Renal pelvis (tissue), 4 donors: ENCODE data around the gene SUSD1. TPM values are rescaled to one million over a fixed set of nuclear protein-coding genes. Genes with fewer than 3 reads are reported as not detected.
"Not testable (repeated sequence)": the region's sequence is repeated elsewhere in the genome, so short reads cannot be mapped to it uniquely, and the experiment has no call there.

Experiments used
- DNase-seq: peaks from one replicate; pipeline ENCODE4 v3.0.0-alpha.2; 2013
- polyA plus RNA-seq, 3 donors: library from polyadenylated mRNA; unstranded; fragments of 120-200 nt; gene quantifications; one replicate each; pipeline ENCODE4 v1.2.1, GENCODE V29; 2013; ENCODE audit not compliant: insufficient read length in 3 of 3

Gene SUSD1
- polyA plus RNA-seq, 3 donors, result 31.7 to 41.4 (median 35.1) TPM

DNA sequence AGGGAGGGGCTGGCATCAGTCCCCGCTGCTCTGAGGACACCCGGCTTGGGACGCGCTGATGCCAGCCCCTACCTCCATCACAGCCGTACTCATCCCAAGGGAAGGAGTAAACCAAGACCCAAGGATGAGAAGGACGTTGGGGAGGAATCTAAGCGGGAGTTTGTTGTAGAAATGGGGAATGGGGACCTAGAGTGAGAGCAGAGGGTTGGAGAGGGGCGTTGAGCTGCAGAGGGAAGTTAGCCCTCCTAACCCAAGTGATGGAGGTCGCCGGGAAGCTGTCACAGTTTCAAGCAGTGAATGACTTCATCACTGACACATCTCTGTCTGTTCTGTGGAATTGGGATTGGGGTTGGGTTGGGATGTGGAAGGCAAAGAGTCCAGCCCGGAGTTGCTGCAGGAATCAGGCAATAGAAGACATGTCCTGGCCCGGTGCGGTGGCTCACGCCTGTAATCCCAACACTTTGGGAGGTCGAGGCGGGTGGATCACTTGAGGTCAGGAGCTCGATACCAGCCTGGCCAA, 759 bp upstream of the SUSD1 start:
- DNase-seq, result no peak

DNA sequence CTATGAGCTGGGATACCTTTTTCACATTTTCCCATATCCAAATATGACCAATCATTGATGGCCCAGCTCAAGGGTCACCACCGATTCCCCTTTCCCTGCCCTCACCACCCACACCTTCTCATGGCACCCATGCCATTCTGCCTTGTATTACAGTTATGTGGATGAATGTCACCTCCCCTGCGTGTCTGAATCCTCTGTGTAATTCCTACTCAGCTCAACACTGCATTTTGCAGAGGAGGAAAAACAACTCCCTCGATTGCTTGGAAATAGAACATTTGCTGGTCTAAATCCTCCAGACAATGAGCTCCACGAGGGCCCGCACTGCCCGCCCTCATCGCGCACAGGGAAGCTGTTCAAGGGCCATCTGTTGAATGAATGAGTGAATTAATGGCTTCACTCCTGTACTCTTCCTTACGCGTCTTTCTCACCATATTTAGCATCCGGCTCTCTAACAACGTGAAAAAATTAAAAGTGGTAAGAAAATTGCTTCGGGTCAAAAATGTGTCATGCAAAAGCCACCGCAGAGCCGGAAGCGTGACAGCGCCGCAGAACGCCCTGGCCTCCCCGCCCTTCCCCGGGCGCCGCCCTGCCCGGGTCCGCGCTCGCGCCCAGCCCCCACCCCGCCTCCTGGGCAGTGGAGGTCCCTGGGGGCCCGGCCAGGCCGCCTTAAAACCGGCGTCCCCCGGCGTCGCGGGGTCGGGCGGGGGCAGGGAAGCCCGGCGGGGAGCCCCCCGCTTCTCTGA, 704 bp downstream of the SUSD1 start:
- DNase-seq, result no peak

DNA sequence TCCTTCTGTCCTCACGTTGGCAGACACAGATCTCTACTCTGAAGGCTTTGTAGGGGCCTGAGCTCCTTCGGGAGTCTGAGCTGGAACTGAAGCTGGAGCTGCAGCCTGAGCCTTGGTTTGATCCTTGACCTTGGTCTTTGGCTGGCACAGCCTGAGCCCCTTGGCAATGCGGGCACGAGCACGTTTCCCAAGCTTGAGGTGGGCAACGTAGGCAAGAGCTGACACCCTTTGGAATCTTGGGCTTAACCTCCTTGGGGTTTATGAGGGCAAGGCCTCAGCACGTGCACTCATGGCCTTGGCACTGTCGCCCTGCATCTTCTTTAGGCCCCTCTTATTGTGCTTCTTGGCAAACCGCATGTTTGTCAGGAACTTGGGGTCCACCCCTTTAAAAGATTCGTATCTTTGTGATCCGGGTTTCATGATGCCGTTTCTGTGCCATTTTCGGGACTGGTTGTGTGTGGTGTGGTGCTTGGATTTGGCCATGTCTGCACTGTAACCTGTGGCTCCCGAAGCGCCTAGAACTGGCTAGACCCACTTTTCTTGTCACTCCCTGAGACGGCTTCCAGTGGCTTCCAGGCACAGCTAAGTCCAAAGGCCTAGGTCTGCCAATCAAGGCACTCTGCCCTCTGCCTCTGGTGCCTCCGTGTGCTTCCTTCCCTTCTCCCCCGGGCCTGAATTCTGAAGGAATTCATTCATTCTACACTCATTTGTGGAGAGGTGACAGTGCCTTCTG, 1.4 kb downstream of the SUSD1 start:
- DNase-seq, result no peak

DNA sequence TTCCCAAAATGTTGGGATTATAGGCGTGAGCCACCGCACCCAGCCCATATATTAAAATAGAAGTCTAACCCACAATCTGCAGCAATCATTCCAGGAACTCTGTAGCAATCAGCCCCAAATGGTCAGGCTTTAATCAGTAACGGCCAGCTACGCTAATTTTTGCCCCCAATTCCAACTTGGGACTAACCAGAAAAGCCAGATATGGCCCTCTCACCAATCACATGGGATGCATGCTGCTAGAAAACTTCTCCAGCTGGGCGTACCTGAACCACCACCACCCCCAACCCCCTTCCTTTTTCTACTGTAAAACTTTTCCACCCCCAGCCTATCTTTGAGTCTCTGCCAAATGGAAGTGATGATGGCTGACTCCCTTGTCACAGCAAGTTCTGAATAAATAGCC, 4.1 kb downstream of the SUSD1 start:
- DNase-seq, result no peak

DNA sequence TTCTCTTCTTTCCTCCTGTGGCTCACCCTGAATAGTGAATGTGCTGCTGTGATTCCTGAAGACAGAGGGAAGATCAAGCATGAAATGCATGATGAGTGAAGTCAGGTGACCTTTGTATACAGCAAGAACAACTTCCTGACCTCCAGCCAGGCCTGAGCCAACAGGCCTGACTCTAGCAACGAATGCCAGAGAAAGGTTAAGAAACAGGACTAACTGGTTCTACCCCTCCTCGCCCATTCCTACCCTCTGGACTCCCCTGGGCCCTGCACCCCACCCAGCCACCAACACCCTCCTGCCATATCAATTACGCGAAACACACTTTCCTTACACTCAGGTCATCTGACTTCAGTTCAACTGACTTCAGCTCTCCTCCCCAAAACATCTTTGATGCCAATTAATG, 4.9 kb downstream of the SUSD1 start:
- no peak for DNase-seq

DNA sequence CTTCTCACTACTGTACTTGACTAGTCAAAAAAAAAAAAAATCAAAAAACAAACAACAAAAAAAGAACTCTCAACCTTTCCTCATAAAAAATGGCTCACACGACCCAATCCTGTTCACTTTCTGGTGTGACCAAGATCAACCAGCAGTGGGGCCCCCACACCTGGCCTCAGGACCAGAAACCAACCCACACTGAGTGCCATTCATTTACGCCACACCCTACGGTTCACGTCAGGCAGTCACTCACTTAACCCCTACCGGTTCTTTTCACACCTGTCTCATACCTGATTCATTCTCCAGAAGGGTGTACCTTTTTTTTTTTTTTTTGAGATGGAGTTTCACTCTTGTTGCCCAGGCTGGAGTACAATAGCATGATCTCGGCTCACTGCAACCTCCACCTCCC, 5.7 kb downstream of the SUSD1 start:
- DNase-seq, result no peak

DNA sequence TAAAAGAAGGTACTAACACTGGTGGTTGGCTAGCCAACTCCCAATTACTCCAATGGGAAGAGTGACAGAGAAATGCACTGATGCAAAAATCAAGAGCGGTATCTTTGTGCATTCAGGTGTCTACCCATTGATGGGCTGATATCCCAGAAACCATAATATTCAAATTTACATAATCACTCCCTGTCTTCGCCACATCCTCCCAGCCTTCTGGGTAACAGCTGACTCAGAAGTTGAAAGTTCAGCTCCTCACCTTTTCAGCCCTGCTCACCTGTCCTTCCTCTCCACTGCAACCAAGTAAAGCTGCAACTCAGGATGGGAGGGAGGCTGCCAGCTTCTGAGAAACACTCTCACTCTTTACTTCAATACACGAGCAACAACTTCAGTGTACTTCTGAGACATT, 6.9 kb downstream of the SUSD1 start:
- DNase-seq, result no peak

DNA sequence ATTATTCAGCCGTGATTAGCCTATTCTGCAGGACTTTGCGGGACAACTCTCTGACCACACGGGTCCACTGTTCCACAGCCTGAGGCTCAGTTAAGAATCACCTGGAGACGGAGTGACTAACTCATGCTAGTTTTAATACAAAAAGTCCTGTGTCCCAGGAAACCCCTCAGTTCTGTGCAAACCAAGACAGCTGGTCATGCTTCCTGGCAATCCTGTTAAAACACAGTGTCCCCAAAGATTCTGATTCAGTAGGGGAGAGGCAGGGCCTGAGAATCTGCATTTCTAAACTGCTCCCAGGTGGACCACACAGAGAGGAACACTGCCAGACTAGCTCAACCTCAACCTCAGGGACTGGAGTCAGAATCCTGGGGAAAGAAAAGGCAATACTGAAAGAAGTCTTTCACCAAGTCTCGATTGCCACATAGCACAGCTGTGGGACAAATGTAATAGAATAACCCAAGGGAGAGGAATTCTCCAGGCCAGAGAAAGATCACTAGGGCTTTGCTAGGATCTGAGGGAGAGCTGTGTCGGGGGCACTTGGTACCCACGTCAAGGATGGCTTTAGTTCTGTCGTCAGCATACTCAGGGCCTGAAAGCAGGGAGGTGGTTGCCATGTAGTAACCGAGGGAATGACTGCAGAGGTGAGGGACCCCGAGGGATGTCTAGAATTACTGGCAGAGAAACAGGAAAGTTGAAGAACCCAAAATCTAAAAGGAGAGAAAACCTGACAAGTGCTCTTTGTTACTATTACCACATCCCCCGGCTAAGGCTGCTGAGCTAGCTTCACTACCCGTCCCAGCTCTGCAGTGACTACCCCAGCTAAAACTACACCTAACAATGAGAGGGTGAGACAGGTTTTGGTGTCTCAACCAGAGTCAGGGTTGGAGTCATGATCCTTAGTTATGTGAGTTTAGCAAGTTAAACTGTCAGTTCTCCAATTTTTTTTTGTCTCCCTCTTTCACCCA, 8.6 kb downstream of the SUSD1 start:
- DNase-seq, result no peak

DNA sequence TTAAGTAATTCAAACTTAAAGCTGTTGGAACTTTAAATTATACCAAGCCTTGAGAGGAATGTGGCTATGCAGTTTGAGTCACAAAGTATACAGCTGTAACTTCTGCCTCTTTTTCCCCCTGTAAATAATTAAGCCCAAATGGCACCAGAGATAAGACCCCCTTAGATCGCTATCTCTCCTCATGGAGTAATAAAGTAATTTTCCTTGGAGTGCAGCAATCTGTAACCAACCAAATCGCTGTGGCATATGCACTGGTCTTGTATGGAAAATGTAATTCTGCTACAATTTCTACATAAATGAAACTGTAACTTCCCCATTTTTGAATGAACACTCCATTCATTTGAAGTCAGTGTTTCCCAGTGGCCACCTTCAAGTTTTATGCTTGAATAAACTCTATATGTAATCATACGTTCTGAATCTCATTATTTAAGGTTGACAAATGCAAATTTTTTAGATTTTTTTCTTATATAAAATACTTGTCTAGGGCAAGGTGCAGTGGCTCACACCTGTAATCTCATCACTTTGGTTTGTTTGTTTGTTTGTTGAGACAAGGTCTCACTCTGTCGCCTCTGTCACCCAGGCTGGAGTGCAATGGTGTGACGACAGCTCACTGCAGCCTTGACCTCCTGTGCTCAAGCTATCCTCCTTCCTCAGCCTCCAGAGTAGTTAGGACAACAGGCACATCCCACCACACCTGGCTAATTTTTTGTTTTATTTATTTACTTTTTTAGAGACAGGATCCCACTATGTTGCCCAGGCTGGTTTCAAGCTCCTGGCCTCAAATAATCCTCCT, 12.3 kb downstream of the SUSD1 start:
- no peak for DNase-seq

DNA sequence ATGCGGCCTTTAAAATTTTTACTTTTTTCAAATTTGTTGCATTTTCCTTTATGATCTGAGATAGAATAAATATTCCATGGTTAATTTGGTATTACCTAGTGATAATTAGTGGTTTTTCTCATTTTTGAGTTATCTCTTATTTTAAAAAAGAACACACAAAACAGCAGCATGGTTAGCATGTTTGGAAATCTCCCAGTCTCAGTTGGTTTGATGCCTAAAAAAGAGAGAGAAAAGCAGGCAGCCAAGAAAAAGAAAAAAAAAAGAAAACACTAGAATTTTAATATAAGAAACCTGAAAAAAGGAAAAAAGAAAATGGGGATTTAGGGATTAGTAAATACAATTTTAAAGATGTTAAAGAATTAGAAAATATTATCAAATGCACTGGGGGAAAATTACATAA, 15.3 kb downstream of the SUSD1 start:
- no peak for DNase-seq

DNA sequence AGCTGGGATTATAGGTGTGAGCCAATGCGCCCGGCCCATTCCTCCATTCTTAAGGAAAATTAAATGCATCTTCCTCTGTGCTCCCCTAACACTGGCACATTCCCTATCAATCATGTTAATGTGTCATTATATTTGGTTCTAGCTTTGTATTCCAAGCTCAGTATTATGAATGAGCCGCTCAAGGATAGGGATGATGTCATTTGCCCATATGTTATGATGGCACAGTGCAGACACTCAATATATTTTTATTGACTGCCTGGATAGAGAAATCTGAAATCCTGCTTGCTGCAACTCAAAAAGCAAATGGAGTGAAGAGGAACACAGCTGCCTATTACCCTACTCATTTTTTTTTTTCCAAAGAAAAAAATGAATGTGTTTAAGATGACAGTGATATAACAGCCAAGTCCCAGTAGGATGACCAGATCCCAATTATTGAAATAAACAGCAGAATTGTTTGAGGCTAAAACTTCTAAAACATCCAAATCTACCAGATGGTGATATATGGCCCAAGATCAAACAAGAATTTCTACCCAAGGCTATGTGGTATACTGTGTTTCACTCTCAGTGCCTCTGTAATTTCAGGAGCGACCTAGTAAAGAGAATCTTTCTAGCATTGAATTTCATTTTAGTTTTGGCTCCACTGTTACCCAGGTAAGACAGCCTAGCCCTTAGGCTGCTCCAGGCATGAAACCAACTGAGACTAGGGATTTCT, 16.3 kb downstream of the SUSD1 start:
- DNase-seq, result no peak

DNA sequence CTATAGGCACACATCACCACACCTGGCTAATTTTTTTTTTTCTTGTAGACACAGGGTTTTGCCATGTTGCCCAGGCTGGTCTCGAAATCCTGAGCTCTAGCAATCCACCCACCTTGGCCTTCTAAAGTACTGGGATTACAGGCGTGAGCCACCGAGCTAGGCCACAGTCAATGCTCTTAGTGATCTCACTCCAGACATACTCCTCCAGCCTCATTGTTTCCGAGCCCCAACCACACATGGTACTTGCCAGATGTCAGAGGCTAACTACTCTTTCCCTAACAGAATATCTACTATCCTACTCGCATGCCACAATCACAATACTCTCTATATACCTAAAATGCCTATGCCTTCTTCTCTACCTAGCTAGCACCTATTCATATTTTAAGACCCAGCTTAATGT, 17.1 kb downstream of the SUSD1 start:
- no peak for DNase-seq

DNA sequence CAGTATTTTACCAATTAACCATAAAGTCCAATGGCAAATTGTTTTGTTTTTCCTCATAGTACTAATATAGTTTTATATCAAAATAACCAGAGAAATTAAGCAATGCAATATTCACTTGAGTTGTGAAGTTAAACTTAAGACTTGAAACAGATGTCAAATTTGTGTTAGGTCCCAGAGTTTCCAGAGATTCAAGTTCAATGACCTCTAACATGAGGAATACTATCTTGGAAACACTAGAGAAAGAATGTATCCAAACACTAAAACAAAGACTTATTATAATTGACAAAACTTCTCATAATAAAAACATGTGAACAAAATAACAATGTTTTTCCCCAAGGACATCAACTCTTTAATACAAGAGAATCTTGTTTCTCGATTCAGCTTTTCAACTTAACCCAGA, 18.0 kb downstream of the SUSD1 start:
- no peak for DNase-seq

DNA sequence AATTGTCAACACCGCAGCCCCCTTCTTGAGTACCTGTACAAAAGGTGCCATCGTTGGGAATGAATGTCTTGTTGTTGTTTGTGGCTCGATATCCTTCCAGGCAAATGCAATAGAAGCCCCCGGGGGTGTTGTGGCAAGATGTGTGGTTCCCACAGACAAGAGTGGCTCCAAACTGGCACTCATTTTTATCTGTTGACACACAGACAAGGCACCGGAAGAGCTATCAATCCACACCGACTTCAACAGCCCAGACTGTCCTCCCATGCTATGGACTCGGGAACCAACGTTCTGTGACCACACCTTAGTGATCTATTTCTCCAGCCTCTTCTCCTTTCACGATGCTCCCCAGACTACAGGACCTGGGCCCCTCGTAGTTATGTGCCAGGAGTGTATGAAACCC, 25.9 kb downstream of the SUSD1 start:
- no peak for DNase-seq

DNA sequence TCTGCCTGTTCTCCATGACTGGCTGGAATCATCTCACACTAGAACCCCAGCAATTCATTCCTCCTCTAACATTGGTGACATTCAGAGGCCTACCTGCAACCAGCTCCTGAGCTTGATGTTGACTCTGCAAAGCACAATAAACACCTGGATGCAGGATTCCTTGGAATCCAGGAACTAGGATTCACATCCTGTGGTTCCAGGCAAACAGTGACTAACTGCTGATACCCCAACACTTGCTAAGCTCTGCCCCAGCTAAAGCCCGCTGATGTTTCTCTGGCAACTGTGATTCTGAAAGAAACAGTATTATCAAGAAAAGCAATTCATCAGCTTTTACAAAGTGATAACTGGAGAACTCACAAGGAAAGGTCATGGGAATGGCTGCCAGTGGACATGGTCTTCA, 29.2 kb downstream of the SUSD1 start:
- no peak for DNase-seq

DNA sequence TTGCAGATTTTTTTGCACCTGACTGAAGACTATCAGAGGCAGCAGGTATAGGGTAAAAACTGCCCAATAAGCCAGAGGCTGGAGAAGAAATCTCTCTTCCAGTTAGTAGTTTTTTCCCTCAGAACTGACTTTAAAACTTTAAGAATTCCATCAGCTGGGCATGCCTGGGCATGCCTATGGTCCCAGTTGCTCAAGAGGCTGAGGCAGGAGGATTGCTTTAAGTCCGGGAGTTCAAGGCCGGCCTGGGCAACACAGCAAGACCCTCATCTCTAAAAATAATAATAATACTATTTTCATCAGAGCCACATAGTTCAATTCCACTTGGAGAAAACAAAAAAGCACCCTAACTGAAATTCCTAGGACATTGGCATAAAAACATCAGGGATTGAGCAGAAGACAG, 30.3 kb downstream of the SUSD1 start:
- no peak for DNase-seq

DNA sequence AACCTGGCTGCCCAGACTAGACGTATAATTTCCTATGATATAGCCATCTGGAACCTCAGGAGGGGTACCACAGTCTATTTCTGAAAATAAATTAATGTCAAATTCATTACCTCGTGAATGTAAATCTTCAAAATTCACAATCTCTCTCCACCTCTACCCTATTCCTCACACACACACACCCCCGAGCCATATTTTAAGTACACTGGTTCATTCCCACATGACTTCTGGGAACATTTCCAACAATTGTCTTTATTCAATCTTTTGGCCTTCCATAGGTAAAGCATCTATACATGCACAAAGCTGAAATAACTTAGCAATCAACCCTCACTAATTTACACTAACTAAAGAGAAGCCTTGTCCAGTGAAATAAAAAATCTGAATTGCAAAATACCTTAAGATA, 32.7 kb downstream of the SUSD1 start:
- DNase-seq, result no peak

DNA sequence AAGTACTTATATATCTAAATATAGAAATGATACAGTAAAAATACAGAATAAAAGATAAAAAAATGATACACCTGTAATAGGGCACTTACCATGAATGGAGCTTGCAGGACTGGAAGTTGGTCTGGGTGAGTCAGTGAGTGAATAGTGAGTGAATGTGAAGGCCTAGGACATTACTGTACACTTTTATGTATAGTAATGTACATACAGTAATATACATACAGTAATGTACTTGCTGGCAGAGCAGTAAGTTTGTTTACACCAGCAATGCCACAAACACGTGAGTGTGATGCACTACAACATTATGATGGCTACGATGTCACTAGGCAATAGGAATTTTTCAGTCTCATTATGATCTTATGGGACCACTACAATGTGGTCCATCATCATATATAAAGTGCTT, 34.2 kb downstream of the SUSD1 start:
- DNase-seq, result no peak

DNA sequence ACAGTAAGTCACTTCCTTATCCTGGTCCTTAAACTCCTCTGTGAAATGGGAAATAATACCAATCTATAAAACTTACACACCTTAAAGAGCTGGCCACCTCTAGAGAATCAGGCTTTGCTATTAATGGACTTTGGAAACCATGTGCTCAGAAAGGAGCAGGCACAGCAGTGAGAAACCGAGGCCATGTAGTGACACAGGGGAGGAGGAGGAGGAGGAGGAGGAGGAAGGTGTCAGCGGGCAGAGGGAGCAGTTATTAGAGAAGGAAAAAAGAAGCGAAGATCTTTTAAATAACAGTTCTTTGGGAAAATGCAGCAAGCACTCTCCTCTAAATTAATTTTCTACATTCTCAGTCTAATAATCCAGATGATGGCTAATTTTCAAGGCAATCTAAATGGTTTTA, 38.0 kb downstream of the SUSD1 start:
- no peak for DNase-seq

DNA sequence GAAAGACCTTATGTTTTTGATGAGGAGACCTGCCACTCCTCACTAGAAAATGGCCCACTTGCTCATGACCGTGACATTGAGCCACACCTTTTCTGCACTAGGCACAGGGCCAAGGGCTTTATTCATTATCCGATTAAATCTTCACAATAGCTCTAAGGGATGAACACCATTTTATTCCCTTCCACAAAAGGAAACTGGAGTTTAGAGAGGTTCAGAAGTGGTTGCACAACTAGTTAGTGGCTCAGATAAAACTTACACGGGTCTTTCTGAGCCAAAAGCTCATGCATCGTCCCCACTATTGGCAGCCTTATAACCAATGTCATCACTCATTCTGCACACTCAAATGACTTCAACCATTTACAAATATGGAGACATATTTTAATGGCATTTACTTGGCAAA, 39.4 kb downstream of the SUSD1 start:
- no peak for DNase-seq

DNA sequence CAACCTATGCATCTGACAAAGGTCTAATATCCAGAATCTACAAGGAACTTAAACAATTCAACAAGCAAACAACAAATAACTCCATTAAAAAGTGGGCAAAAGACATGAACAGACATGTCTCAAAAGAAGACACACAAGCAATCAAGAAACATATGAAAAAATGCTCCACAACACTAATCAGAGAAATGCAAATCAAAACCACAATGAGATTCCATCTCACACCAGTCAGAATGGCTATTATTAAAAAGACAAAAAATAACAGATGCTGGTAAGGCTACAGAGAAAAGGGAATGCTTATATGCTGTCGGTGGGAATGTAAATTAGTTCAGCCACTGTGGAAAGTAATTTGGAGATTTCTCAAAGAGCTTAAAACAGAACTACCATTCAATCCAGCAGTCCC, 41.3 kb downstream of the SUSD1 start:
- not testable (repeated sequence) for DNase-seq
